Measurements from ENCODE around the gene L3MBTL2. TPM values are rescaled to one million over a fixed set of nuclear protein-coding genes. Genes with fewer than 3 reads are reported as not detected.

Gene L3MBTL2
- total and polyA plus RNA-seq, 9 of the 15 experiments (the other 6 are each of a cell fraction or from before 2014, with no cell fraction given): 10.3 to 23.1 (median 18.6) TPM

DNA sequence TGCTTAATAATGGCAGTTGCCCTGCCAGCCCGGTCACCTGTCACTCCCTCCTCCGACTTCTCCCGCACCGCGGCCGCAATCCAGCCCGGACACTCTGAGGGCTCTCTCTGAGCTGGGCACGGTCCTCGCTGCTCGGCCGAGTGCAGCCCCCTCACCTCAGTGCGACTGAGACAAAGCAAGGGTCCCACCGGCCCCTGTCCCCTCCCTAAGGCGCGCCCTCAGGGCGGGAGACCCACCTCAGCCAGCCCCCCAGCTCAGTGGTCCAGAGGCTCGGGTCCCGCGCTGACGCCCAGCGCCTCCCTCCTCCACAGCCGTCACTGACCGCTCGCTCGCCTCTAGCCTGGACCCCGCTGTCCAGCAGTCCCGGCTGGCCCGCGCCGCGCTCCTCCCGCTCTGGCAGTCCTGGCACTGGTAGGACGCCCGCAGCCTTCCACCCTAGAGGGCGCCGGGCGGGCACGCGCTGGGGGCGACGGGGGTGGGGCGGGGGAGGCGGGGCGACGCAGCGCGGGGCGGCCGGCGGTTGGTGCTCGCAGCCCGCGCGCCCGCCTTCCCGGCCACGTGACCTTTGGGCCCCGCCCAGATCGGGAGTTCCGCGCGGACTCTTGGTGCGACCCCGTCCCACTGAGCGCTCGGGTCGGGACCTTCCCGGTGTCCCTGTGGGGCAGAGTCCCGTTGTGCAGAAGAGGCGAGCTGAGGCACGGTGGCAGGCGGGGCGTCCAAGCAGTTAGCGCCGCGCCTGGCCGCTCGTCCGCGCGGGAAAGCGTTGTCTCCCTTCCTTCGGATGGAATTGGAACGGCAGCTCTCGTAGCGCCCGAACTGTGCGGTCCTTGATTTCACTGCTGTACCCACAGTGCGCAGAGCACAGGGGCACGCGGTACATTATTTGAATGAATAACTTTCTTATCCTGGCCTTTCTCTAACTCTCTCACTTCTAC, 7.8 kb upstream of the L3MBTL2 start:
- no TSS peak for BruUV-seq (replicated peaks)
- peak overlapping the region; percentile 59 for H3K4me3 ChIP-seq
- POLR2A ChIA-PET: interaction anchor here (0.6 to 1.1 kb wide), 7 partner anchors 10 to 298 kb away, joined by 3 to 5 read pairs (median 3); no protein-coding TSS in a partner anchor
- no peaks in the 10 kb centered on the region for H4K20me1 ChIP-seq (replicated peaks; ENCODE audit: control insufficient read depth, insufficient read depth, low read length)
- no peak overlapping the region for H3K27ac ChIP-seq (ENCODE audit: extremely low read depth, low read depth, low read length)
- H3K4me1 ChIP-seq (replicated peaks in 1 of 2; ENCODE audit: control insufficient read depth in 2 of 2, insufficient read depth in 2 of 2, low read length in 2 of 2): peaks cover 0 to 17% of the 10 kb centered on the region in 2 experiments; a peak in 3 of 5 replicates
- peak overlapping the region; percentile 89 for H3K4me2 ChIP-seq (ENCODE audit: insufficient read depth, low read length)
- intact Hi-C loops (cut with micrococcal nuclease): no loop called here
- WGBS (ENCODE audit: insufficient coverage, low coverage, missing lambda C conversion rate): 0% methylated on average over 33 of the region's 91 CpGs
- ATAC-seq: peak; percentile 95
- FAIRE-seq: no peak
- H3K9me3 ChIP-seq (replicated peaks; ENCODE audit: control insufficient read depth, insufficient read depth, low read depth, low read length): no peaks in the 10 kb centered on the region
- DNase-seq (ENCODE audit: extremely low read depth in 1 of 4, low spot score in 3 of 4): peak; percentile 76 to 93 (median 90)
- in situ Hi-C loops (cut with MboI): no loop called here
- H2AFZ ChIP-seq (ENCODE audit: low read depth, low read length): peak overlapping the region; percentile 98
- no peaks in the 10 kb centered on the region for H3K79me2 ChIP-seq (ENCODE audit: control insufficient read depth, insufficient read depth, low read length)
- H3K9me1 ChIP-seq (ENCODE audit: control insufficient read depth, insufficient read depth, low read length): no peaks in the 10 kb centered on the region
- H3K27me3 ChIP-seq (ENCODE audit: control insufficient read depth in 2 of 2, insufficient read depth in 2 of 2, low read length in 2 of 2): no peaks in the 10 kb centered on the region
- no peaks in the 10 kb centered on the region for H3K36me3 ChIP-seq (ENCODE audit: control insufficient read depth, insufficient read depth, low read length)
- peak overlapping the region; percentile 49 to 93; a peak in 3 of 4 replicates for H3K9ac ChIP-seq (ENCODE audit: insufficient read depth in 1 of 2, low read depth in 2 of 2, low read length in 2 of 2)
- CTCF ChIA-PET (ENCODE audit: low intra/inter-chr PET ratio): interaction anchor here (0.6 kb wide), 1 partner anchor 184 kb away, joined by 3 read pairs; no protein-coding TSS in a partner anchor
- TF ChIP-seq, protein P1, sequence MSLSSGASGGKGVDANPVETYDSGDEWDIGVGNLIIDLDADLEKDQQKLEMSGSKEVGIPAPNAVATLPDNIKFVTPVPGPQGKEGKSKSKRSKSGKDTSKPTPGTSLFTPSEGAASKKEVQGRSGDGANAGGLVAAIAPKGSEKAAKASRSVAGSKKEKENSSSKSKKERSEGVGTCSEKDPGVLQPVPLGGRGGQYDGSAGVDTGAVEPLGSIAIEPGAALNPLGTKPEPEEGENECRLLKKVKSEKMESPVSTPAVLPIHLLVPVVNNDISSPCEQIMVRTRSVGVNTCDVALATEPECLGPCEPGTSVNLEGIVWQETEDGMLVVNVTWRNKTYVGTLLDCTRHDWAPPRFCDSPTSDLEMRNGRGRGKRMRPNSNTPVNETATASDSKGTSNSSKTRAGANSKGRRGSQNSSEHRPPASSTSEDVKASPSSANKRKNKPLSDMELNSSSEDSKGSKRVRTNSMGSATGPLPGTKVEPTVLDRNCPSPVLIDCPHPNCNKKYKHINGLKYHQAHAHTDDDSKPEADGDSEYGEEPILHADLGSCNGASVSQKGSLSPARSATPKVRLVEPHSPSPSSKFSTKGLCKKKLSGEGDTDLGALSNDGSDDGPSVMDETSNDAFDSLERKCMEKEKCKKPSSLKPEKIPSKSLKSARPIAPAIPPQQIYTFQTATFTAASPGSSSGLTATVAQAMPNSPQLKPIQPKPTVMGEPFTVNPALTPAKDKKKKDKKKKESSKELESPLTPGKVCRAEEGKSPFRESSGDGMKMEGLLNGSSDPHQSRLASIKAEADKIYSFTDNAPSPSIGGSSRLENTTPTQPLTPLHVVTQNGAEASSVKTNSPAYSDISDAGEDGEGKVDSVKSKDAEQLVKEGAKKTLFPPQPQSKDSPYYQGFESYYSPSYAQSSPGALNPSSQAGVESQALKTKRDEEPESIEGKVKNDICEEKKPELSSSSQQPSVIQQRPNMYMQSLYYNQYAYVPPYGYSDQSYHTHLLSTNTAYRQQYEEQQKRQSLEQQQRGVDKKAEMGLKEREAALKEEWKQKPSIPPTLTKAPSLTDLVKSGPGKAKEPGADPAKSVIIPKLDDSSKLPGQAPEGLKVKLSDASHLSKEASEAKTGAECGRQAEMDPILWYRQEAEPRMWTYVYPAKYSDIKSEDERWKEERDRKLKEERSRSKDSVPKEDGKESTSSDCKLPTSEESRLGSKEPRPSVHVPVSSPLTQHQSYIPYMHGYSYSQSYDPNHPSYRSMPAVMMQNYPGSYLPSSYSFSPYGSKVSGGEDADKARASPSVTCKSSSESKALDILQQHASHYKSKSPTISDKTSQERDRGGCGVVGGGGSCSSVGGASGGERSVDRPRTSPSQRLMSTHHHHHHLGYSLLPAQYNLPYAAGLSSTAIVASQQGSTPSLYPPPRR (CRISPR knock-in tag; IDR thresholded peaks at IDR 0.05; ENCODE audit: borderline replicate concordance): no peak
- TF ChIP-seq CREBBP (IDR thresholded peaks at IDR 0.05; ENCODE audit: low read depth, low read length): no peak
- TF ChIP-seq, protein P2, sequence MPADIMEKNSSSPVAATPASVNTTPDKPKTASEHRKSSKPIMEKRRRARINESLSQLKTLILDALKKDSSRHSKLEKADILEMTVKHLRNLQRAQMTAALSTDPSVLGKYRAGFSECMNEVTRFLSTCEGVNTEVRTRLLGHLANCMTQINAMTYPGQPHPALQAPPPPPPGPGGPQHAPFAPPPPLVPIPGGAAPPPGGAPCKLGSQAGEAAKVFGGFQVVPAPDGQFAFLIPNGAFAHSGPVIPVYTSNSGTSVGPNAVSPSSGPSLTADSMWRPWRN (IDR thresholded peaks at IDR 0.05; ENCODE audit: low read depth): no peak
- TF ChIP-seq SMC3 (conservative IDR thresholded peaks at IDR 0.05; ENCODE audit: insufficient read depth, low read depth, low read length): no peak
- TF ChIP-seq, protein P3, sequence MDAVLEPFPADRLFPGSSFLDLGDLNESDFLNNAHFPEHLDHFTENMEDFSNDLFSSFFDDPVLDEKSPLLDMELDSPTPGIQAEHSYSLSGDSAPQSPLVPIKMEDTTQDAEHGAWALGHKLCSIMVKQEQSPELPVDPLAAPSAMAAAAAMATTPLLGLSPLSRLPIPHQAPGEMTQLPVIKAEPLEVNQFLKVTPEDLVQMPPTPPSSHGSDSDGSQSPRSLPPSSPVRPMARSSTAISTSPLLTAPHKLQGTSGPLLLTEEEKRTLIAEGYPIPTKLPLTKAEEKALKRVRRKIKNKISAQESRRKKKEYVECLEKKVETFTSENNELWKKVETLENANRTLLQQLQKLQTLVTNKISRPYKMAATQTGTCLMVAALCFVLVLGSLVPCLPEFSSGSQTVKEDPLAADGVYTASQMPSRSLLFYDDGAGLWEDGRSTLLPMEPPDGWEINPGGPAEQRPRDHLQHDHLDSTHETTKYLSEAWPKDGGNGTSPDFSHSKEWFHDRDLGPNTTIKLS (IDR thresholded peaks at IDR 0.05; ENCODE audit: borderline replicate concordance, low read depth): no peak
- TF ChIP-seq, protein P4, sequence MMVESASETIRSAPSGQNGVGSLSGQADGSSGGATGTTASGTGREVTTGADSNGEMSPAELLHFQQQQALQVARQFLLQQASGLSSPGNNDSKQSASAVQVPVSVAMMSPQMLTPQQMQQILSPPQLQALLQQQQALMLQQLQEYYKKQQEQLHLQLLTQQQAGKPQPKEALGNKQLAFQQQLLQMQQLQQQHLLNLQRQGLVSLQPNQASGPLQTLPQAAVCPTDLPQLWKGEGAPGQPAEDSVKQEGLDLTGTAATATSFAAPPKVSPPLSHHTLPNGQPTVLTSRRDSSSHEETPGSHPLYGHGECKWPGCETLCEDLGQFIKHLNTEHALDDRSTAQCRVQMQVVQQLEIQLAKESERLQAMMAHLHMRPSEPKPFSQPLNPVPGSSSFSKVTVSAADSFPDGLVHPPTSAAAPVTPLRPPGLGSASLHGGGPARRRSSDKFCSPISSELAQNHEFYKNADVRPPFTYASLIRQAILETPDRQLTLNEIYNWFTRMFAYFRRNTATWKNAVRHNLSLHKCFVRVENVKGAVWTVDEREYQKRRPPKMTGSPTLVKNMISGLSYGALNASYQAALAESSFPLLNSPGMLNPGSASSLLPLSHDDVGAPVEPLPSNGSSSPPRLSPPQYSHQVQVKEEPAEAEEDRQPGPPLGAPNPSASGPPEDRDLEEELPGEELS (CRISPR knock-in tag; IDR thresholded peaks at IDR 0.05; ENCODE audit: borderline replicate concordance): no peak
- TF ChIP-seq, protein P5, sequence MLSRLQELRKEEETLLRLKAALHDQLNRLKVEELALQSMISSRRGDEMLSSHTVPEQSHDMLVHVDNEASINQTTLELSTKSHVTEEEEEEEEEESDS (CRISPR knock-in tag; IDR thresholded peaks at IDR 0.05): no peak
- no peak for TF ChIP-seq FOXK2 (conservative IDR thresholded peaks at IDR 0.05 in 1 of 2, IDR thresholded peaks at IDR 0.05 in 1 of 2; ENCODE audit: low read depth in 2 of 2)
- no peak for TF ChIP-seq SMARCB1 (IDR thresholded peaks at IDR 0.05; ENCODE audit: insufficient read length, low read depth)

Measured in K562 (cell line).